ENCODE data around the gene CSKMT.
A peak's percentile ranks its signal among the peaks of the same experiment; 100 is the strongest.
"Not testable (repeated sequence)": the region's sequence is repeated elsewhere in the genome, so short reads cannot be mapped to it uniquely, and the experiment has no call there.

Gene CSKMT, protein sequence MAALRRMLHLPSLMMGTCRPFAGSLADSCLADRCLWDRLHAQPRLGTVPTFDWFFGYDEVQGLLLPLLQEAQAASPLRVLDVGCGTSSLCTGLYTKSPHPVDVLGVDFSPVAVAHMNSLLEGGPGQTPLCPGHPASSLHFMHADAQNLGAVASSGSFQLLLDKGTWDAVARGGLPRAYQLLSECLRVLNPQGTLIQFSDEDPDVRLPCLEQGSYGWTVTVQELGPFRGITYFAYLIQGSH

DNA sequence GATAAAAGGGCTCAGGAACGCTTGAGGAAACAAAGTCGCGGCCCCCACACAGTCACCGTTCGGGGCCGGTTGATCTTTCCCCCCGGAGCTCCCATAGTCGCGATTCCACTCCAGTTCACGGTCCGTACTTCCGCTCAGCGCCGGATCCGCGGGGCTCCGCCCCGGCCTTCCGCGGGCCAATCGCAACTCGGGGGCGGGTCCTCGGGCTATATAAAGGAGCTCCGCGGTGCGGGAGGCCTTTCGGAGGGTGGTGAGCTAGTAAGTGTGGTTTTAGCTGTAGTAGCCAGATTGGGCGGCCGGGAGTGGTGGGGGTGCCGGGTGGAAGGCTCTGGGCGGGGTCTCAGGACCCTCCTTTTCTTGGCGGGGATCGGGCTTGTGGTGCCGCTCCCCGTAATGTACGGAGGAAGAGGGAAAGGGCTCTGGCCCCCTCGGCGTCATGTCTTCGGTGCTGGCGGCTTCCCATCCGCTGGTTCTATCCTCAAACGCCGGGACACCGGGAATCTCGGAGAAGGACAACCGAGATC is at the start of gene CSKMT, which contains the start of gene C11orf98:
TSS of gene CSKMT (plus strand) at position 238 of the 524 bp plus-strand sequence. CDS start 568 bp downstream, outside the sequence.
TSS of gene C11orf98 (minus strand) at position 136 of the 524 bp plus-strand sequence. CDS start at position 95, 41 bp downstream.
- H3K36me3 ChIP-seq (ENCODE audit: insufficient read depth, low read length), result peaks cover 40% of the 10 kb centered on the region
- H3K27me3 ChIP-seq (ENCODE audit: insufficient read depth, low read length, poor library complexity), result no peaks in the 10 kb centered on the region
- H3K9ac ChIP-seq (ENCODE audit: low read depth, low read length), result peak within 1 kb of the TSS; percentile 76
- H2AFZ ChIP-seq (ENCODE audit: low read depth, low read length), result peak within 1 kb of the TSS; percentile 77
- ATAC-seq (ENCODE audit: insufficient read depth, low read depth) (peak; percentile 84), DNase-seq (peak; percentile 98)
- H3K27ac ChIP-seq (ENCODE audit: low read length), result peak within 1 kb of the TSS; percentile 89
- no peaks in the 10 kb centered on the region for H3K9me3 ChIP-seq (ENCODE audit: insufficient read depth, low read length, severe bottlenecking)
- H3K79me2 ChIP-seq (ENCODE audit: insufficient read depth, low read length), result peaks cover 59% of the 10 kb centered on the region
- peaks cover 48% of the 10 kb centered on the region for H3K4me1 ChIP-seq (ENCODE audit: insufficient read depth, low read length)
- H3K4me3 ChIP-seq (ENCODE audit: low read depth in 1 of 2, low read length in 2 of 2), result peak within 1 kb of the TSS; percentile 58 to 72
- H3K4me2 ChIP-seq (ENCODE audit: insufficient read depth, low read length), result peak within 1 kb of the TSS; percentile 86
- H4K20me1 ChIP-seq (ENCODE audit: insufficient read depth, low read length), result peaks cover 10% of the 10 kb centered on the region
- TF ChIP-seq, protein P1, sequence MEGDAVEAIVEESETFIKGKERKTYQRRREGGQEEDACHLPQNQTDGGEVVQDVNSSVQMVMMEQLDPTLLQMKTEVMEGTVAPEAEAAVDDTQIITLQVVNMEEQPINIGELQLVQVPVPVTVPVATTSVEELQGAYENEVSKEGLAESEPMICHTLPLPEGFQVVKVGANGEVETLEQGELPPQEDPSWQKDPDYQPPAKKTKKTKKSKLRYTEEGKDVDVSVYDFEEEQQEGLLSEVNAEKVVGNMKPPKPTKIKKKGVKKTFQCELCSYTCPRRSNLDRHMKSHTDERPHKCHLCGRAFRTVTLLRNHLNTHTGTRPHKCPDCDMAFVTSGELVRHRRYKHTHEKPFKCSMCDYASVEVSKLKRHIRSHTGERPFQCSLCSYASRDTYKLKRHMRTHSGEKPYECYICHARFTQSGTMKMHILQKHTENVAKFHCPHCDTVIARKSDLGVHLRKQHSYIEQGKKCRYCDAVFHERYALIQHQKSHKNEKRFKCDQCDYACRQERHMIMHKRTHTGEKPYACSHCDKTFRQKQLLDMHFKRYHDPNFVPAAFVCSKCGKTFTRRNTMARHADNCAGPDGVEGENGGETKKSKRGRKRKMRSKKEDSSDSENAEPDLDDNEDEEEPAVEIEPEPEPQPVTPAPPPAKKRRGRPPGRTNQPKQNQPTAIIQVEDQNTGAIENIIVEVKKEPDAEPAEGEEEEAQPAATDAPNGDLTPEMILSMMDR (IDR thresholded peaks at IDR 0.05; ENCODE audit: borderline replicate concordance, extremely low read depth, low read length, poor library complexity, severe bottlenecking), result no peak
- TF ChIP-seq EZH2 (IDR thresholded peaks at IDR 0.05; ENCODE audit: borderline replicate concordance, low read depth, low read length, severe bottlenecking), result no peak

DNA sequence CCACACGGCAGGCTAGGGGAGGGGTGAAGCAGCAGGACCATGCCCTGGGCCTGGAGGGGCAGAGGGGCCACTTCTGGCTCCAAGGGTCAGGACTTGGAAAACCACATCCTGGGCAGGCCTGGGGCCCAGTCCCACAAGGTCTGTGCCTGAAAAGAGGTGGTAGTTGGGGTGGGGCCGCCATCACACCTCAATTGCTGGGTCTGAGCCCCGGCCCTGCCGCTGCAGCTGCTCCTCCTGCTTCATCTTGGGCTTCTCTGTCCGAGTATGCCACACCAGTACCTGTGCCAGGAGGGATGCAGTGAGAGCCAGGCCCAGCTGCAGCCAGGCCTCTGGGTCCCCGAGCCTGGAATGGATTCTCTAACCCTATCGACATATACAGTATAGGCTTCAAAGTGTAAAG is 49.6 kb upstream of the CSKMT start:
- Histone ChIP-seq H3K9me3 (ENCODE audit: insufficient read depth, low read length, severe bottlenecking) (no peaks in the 10 kb centered on the region), H4K20me1 (ENCODE audit: insufficient read depth, low read length) (no peaks in the 10 kb centered on the region), H3K79me2 (ENCODE audit: insufficient read depth, low read length) (peaks cover 22% of the 10 kb centered on the region), H2AFZ (ENCODE audit: low read depth, low read length) (no peak overlapping the region), H3K27me3 (ENCODE audit: insufficient read depth, low read length, poor library complexity) (no peaks in the 10 kb centered on the region), H3K9ac (ENCODE audit: low read depth, low read length) (no peak overlapping the region), H3K4me1 (ENCODE audit: insufficient read depth, low read length) (peaks cover 26% of the 10 kb centered on the region), H3K4me3 (ENCODE audit: low read depth in 1 of 2, low read length in 2 of 2) (no peak overlapping the region), H3K4me2 (ENCODE audit: insufficient read depth, low read length) (no peak overlapping the region), H3K27ac (ENCODE audit: low read length) (no peak overlapping the region), H3K36me3 (ENCODE audit: insufficient read depth, low read length) (peaks cover 23% of the 10 kb centered on the region)
- no peak for ATAC-seq (ENCODE audit: insufficient read depth, low read depth)
- no peak for DNase-seq
- TF ChIP-seq, protein P1 (IDR thresholded peaks at IDR 0.05; ENCODE audit: borderline replicate concordance, extremely low read depth, low read length, poor library complexity, severe bottlenecking), result no peak
- TF ChIP-seq EZH2 (IDR thresholded peaks at IDR 0.05; ENCODE audit: borderline replicate concordance, low read depth, low read length, severe bottlenecking), result no peak

DNA sequence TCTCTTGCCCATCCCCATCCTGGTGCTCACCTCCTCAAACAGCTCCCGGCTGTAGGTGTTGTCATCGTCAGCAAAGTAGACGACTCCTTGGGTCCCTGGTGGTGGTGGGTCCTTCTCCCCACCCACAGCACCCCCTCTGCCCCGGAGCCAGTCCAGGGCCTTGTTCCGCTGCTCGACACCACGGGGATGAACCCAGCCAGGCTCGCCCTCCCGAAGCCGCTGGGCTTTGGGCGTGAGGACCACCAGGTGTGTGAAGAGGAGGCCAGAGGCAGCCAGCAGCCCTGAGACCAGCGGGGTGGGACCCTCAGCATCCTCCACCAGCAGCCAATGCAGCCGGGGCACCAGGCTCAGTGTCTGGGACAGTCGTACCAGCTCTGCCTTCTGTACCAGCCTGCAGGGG is 48.2 kb upstream of the CSKMT start:
- H3K27me3 ChIP-seq (ENCODE audit: insufficient read depth, low read length, poor library complexity); H3K9me3 ChIP-seq (ENCODE audit: insufficient read depth, low read length, severe bottlenecking); H4K20me1 ChIP-seq (ENCODE audit: insufficient read depth, low read length); H3K9ac ChIP-seq (ENCODE audit: low read depth, low read length); H3K27ac ChIP-seq (ENCODE audit: low read length); H2AFZ ChIP-seq (ENCODE audit: low read depth, low read length); ATAC-seq (ENCODE audit: insufficient read depth, low read depth); DNase-seq; H3K4me3 ChIP-seq (ENCODE audit: low read depth in 1 of 2, low read length in 2 of 2); H3K4me2 ChIP-seq (ENCODE audit: insufficient read depth, low read length): not testable (repeated sequence)
- peaks cover 22% of the 10 kb centered on the region for H3K4me1 ChIP-seq (ENCODE audit: insufficient read depth, low read length)
- H3K36me3 ChIP-seq (ENCODE audit: insufficient read depth, low read length), result peaks cover 20% of the 10 kb centered on the region
- H3K79me2 ChIP-seq (ENCODE audit: insufficient read depth, low read length), result peaks cover 21% of the 10 kb centered on the region

DNA sequence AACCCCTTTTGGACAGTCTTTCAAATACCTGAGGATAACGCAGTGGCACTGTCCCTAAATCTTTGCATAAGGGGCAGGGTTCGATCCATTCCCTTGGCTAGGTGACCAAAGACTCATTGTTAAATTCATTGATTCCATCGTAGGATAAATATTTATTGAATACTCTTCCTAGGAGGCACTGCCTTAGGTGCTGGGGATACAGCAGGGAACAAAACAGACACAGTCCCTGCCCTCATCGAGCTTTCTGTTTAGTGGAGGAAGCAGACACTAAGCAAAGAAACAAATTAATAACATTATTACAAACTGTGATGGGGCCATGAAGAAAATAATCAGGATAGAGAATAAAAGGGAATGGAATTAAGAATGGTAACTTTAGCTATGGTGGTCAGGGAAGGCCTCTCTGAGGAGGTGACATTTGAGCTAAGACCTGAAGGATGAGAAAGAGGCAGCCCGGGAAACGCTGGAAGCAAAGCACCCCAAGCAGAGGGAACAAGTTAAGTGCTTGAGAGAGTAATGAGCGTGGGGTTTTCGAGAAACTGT is 44.0 kb upstream of the CSKMT start:
- Histone ChIP-seq H4K20me1 (ENCODE audit: insufficient read depth, low read length) (no peaks in the 10 kb centered on the region), H3K27me3 (ENCODE audit: insufficient read depth, low read length, poor library complexity) (no peaks in the 10 kb centered on the region), H3K4me3 (ENCODE audit: low read depth in 1 of 2, low read length in 2 of 2) (peak overlapping the region; percentile 56 to 77), H3K4me2 (ENCODE audit: insufficient read depth, low read length) (peak overlapping the region; percentile 81), H3K4me1 (ENCODE audit: insufficient read depth, low read length) (peaks cover 21% of the 10 kb centered on the region), H3K27ac (ENCODE audit: low read length) (peak overlapping the region; percentile 74), H3K36me3 (ENCODE audit: insufficient read depth, low read length) (peaks cover 21% of the 10 kb centered on the region), H3K79me2 (ENCODE audit: insufficient read depth, low read length) (peaks cover 19% of the 10 kb centered on the region), H3K9me3 (ENCODE audit: insufficient read depth, low read length, severe bottlenecking) (no peaks in the 10 kb centered on the region), H2AFZ (ENCODE audit: low read depth, low read length) (peak overlapping the region; percentile 65), H3K9ac (ENCODE audit: low read depth, low read length) (peak overlapping the region; percentile 89)
- DNase-seq (no peak), ATAC-seq (ENCODE audit: insufficient read depth, low read depth) (no peak)
- TF ChIP-seq, protein P1 (IDR thresholded peaks at IDR 0.05; ENCODE audit: borderline replicate concordance, extremely low read depth, low read length, poor library complexity, severe bottlenecking), result no peak
- TF ChIP-seq EZH2 (IDR thresholded peaks at IDR 0.05; ENCODE audit: borderline replicate concordance, low read depth, low read length, severe bottlenecking), result no peak
